GOT3 (cell line): ENCODE data around the gene GON7.
A peak's percentile ranks its signal among the peaks of the same experiment; 100 is the strongest.
"Not testable (repeated sequence)": the region's sequence is repeated elsewhere in the genome, so short reads cannot be mapped to it uniquely, and the experiment has no call there.

Source experiments
- DNase-seq: peaks from one replicate; lab custom pipeline; 2025; ENCODE audit warnings: mixed read lengths; lab: John Stamatoyannopoulos, UW

The GON7 gene

GRCh38 chr14:93199031-93199430 is 7.8 kb downstream of the GON7 start:
- DNase-seq = no peak

- no peak for DNase-seq
These were observed 11.4 kb downstream of the GON7 start for GRCh38 chr14:93195316-93195999.

GRCh38 chr14:93186956-93187355 is 19.9 kb downstream of the GON7 start:
- DNase-seq = no peak

GRCh38 chr14:93186466-93186865 is 20.4 kb downstream of the GON7 start:
- no peak for DNase-seq

GRCh38 chr14:93185349-93185720 is 21.5 kb downstream of the GON7 start:
- DNase-seq = no peak

- peak; percentile 27 for DNase-seq
These were observed 22.2 kb downstream of the GON7 start, which contains the start of the genes LYSET and MOAP1 for GRCh38 chr14:93184391-93185348. Gene LYSET (plus strand): TSS chr14:93185317. CDS start chr14:93185406, 89 bp downstream. Gene MOAP1 (minus strand): TSS chr14:93184897. CDS start chr14:93184242, 655 bp downstream.

GRCh38 chr14:93183596-93184317 is 23.1 kb downstream of the GON7 start:
- no peak for DNase-seq

GRCh38 chr14:93175492-93175891 is 31.4 kb downstream of the GON7 start:
- DNase-seq = no peak

- DNase-seq = not testable (repeated sequence)
These were observed 32.1 kb downstream of the GON7 start for GRCh38 chr14:93174731-93175130.

- no peak for DNase-seq
These were observed 32.9 kb downstream of the GON7 start for GRCh38 chr14:93173943-93174395.

- no peak for DNase-seq
These were observed 35.5 kb downstream of the GON7 start for GRCh38 chr14:93171376-93171775.

GRCh38 chr14:93170141-93170540 is 36.7 kb downstream of the GON7 start:
- DNase-seq = not testable (repeated sequence)

- not testable (repeated sequence) for DNase-seq
These were observed 37.2 kb downstream of the GON7 start for GRCh38 chr14:93169619-93170018.

- not testable (repeated sequence) for DNase-seq
These were observed 38.3 kb downstream of the GON7 start for GRCh38 chr14:93168610-93169009.

GRCh38 chr14:93165271-93166265 is 41.3 kb downstream of the GON7 start:
- not testable (repeated sequence) for DNase-seq

GRCh38 chr14:93163564-93163963 is 43.3 kb downstream of the GON7 start:
- no peak for DNase-seq

- no peak for DNase-seq
These were observed 45.4 kb downstream of the GON7 start for GRCh38 chr14:93161411-93161940.

- no peak for DNase-seq
These were observed 46.5 kb downstream of the GON7 start for GRCh38 chr14:93160353-93160801.

- not testable (repeated sequence) for DNase-seq
These were observed 47.1 kb downstream of the GON7 start for GRCh38 chr14:93159625-93160352.

- not testable (repeated sequence) for DNase-seq
These were observed 48.5 kb downstream of the GON7 start for GRCh38 chr14:93158349-93158748.
